Erythroblast (primary cell): ENCODE measurements around the gene DLEU7.

Experiments used
- GATA1 ChIP-seq: IDR thresholded peaks from 2 replicates; pipeline ENCODE4 v1.6.1; 2011; ENCODE audit warnings: low read depth, mild to moderate bottlenecking, control low read depth, low read length, moderate library complexity
- POLR2A ChIP-seq: IDR thresholded peaks from 2 replicates; pipeline ENCODE4 v1.6.1; 2011; ENCODE audit warnings: mild to moderate bottlenecking, low read length

- TF ChIP-seq POLR2A (no peak), GATA1 (no peak)
These were observed 30.5 kb upstream of the DLEU7 start for GRCh38 chr13:50873991-50874390.
